GM23338 (cell line): Measurements from ENCODE around the gene TGFBR1. TPM values are rescaled to one million over a fixed set of nuclear protein-coding genes. Genes with fewer than 3 reads are reported as not detected.

ENCODE experiments used
- ATAC-seq: fragments of 200-7000 bp; cut with Tn5 transposase; 3 replicates; pipeline ENCODE4 v1.9.1; 2020
- DNase-seq: peaks from one replicate; pipeline ENCODE4 v3.0.0-alpha.2; 2015; ENCODE audit warnings: low spot score
- H2AFZ ChIP-seq: fragments of 200-600 bp; sonication (generic); 2 replicates; pipeline ENCODE4 v1.8.0; 2016; ENCODE audit warnings: antibody characterized with exemption, mild to moderate bottlenecking, moderate library complexity
- H3F3A ChIP-seq: fragments of 200-600 bp; sonication (generic); replicated peaks from 2 replicates; pipeline ENCODE4 v1.8.0; 2017; ENCODE audit warnings: antibody characterized with exemption, mixed run types, low read depth
- H3K27ac ChIP-seq: fragments of 200-600 bp; sonication (generic); 2 replicates; pipeline ENCODE4 v1.6.1; 2016; ENCODE audit warnings: low read depth
- H3K27me3 ChIP-seq: fragments of 200-600 bp; sonication (generic); 2 replicates; pipeline ENCODE4 v1.8.0; 2016; ENCODE audit warnings: mild to moderate bottlenecking, mixed run types, moderate library complexity; ENCODE audit not compliant: insufficient read depth
- H3K36me3 ChIP-seq: fragments of 200-600 bp; sonication (generic); 2 replicates; pipeline ENCODE4 v1.8.0; 2016; ENCODE audit warnings: mild to moderate bottlenecking; ENCODE audit not compliant: insufficient read depth
- H3K4me1 ChIP-seq: fragments of 200-600 bp; sonication (generic); 2 replicates; pipeline ENCODE4 v1.8.0; 2016; ENCODE audit warnings: mild to moderate bottlenecking, moderate library complexity; ENCODE audit not compliant: insufficient read depth
- H3K4me2 ChIP-seq: fragments of 200-600 bp; sonication (generic); 2 replicates; pipeline ENCODE4 v1.7.1; 2017; ENCODE audit warnings: mixed run types
- H3K4me3 ChIP-seq: fragments of 200-600 bp; sonication (generic); 2 replicates; pipeline ENCODE4 v1.6.1; 2016; ENCODE audit warnings: mixed run types
- H3K79me2 ChIP-seq: fragments of 200-600 bp; sonication (generic); replicated peaks from 2 replicates; pipeline ENCODE4 v1.8.0; 2017; ENCODE audit warnings: mild to moderate bottlenecking; ENCODE audit not compliant: insufficient read depth
- H3K9me2 ChIP-seq: fragments of 200-600 bp; sonication (generic); 2 replicates; pipeline ENCODE4 v1.8.0; 2017; ENCODE audit not compliant: insufficient read depth
- H4K20me1 ChIP-seq: fragments of 200-600 bp; sonication (generic); replicated peaks from 2 replicates; pipeline ENCODE4 v1.8.0; 2017; ENCODE audit warnings: mild to moderate bottlenecking; ENCODE audit not compliant: insufficient read depth
- H3K27ac Mint-ChIP-seq: 2 replicates; pipeline ENCODE4 v1.8.0; 2020; ENCODE audit warnings: inconsistent platforms, mild to moderate bottlenecking, moderate library complexity, mixed read lengths
- H3K27me3 Mint-ChIP-seq: 3 replicates; pipeline ENCODE4 v1.8.0; 2022; ENCODE audit warnings: low read depth, mild to moderate bottlenecking, moderate library complexity, mixed read lengths, inconsistent platforms; ENCODE audit not compliant: insufficient read depth, poor library complexity
- H3K36me3 Mint-ChIP-seq: 3 replicates; pipeline ENCODE4 v1.8.0; 2021; ENCODE audit warnings: low read depth, mild to moderate bottlenecking, inconsistent platforms, moderate library complexity, mixed read lengths
- H3K4me1 Mint-ChIP-seq: 3 replicates; pipeline ENCODE4 v1.8.0; 2020; ENCODE audit warnings: mild to moderate bottlenecking, inconsistent platforms, mixed read lengths
- H3K4me3 Mint-ChIP-seq: 3 replicates; pipeline ENCODE4 v1.8.0; 2021; ENCODE audit warnings: moderate library complexity, mild to moderate bottlenecking, inconsistent platforms, mixed read lengths
- H3K9me3 Mint-ChIP-seq: 3 replicates; pipeline ENCODE4 v1.8.0; 2020; ENCODE audit warnings: moderate library complexity, mild to moderate bottlenecking, inconsistent platforms, mixed read lengths
- CREB1 ChIP-seq: fragments of 250-450 bp; sonication (Bioruptor Pico); IDR thresholded peaks from 2 replicates; pipeline ENCODE4 v1.5.0; 2020; ENCODE audit warnings: low read depth, mild to moderate bottlenecking, moderate library complexity
- CTCF ChIP-seq, 2 experiments: fragments of 200-600 bp in 1 of 2; sonication (generic) in 1 of 2; conservative IDR thresholded peaks; 2 replicates each; pipeline versions ENCODE4 v1.5.1 to v1.6.1; 2016 to 2017; ENCODE audit warnings: antibody characterized with exemption in 2 of 2, low read depth in 2 of 2, mild to moderate bottlenecking in 2 of 2, moderate library complexity in 1 of 2
- ETS1 ChIP-seq: IDR thresholded peaks from 2 replicates; pipeline ENCODE4 v1.6.1; 2016; ENCODE audit warnings: antibody characterized with exemption
- EZH2 ChIP-seq: fragments of 200-600 bp; sonication (generic); IDR thresholded peaks from one replicate; pipeline ENCODE4 v1.8.0; 2017; ENCODE audit warnings: antibody characterized with exemption, mild to moderate bottlenecking, low read depth; ENCODE audit not compliant: unreplicated experiment
- EZH2phosphoT487 ChIP-seq: fragments of 200-600 bp; sonication (generic); IDR thresholded peaks from one replicate; pipeline ENCODE4 v1.8.1; 2018; ENCODE audit warnings: antibody characterized with exemption; ENCODE audit not compliant: unreplicated experiment
- JUNB ChIP-seq: IDR thresholded peaks from one replicate; pipeline ENCODE4 v1.6.1; 2016; ENCODE audit warnings: antibody characterized with exemption; ENCODE audit not compliant: unreplicated experiment
- NANOG ChIP-seq: IDR thresholded peaks from 2 replicates; pipeline ENCODE4 v1.6.1; 2016; ENCODE audit warnings: antibody characterized with exemption, borderline replicate concordance
- POLR2AphosphoS5 ChIP-seq: IDR thresholded peaks from 2 replicates; pipeline ENCODE4 v1.6.1; 2016; ENCODE audit warnings: antibody characterized with exemption, low read depth
- REST ChIP-seq: IDR thresholded peaks from one replicate; pipeline ENCODE4 v1.6.1; 2018; ENCODE audit warnings: antibody characterized with exemption; ENCODE audit not compliant: unreplicated experiment
- STAT1 ChIP-seq: IDR thresholded peaks from one replicate; pipeline ENCODE4 v1.6.1; 2016; ENCODE audit warnings: antibody characterized with exemption; ENCODE audit not compliant: unreplicated experiment
- ZNF114 ChIP-seq: fragments of 250-450 bp; sonication (Bioruptor Pico); IDR thresholded peaks from 2 replicates; pipeline ENCODE4 v1.5.0; 2020; ENCODE audit warnings: mild to moderate bottlenecking, moderate library complexity
- ZNF331 ChIP-seq: fragments of 250-450 bp; sonication (Bioruptor Pico); IDR thresholded peaks from 2 replicates; pipeline ENCODE4 v1.5.0; 2020; ENCODE audit warnings: low read depth, mild to moderate bottlenecking, moderate library complexity
- ZNF462 ChIP-seq: fragments of 250-450 bp; sonication (Bioruptor Pico); IDR thresholded peaks from 2 replicates; pipeline ENCODE4 v1.5.0; 2020; ENCODE audit warnings: mild to moderate bottlenecking, moderate library complexity
- polyA plus RNA-seq: library from polyadenylated mRNA; unstranded; fragments of >200 nt; fragmentation: Nextera tagmentation; extraction: Ambion mirVana; gene quantifications from 2 replicates; pipeline ENCODE4 v1.2.1, GENCODE V29; 2016
- total RNA-seq: library from RNA; depleted of rRNA; stranded (reverse); fragments of >200 nt; shearing (Covaris generic); gene quantifications from 2 replicates; pipeline ENCODE4 v1.2.3, GENCODE V29; 2014

TGFBR1 gene
- total and polyA plus RNA-seq, 2 experiments from 2014 or later = 9.3 to 40.2 TPM

GRCh38 chr9:99129091-99129490 lies 24.2 kb downstream of the TGFBR1 start:
- H3K36me3 Mint-ChIP-seq = peaks cover 22% of the 10 kb centered on the region
- H3K4me1 ChIP-seq = peaks cover 12% of the 10 kb centered on the region
- peaks cover 4% of the 10 kb centered on the region; the same call in 1 of the 2 replicates for H4K20me1 ChIP-seq
- H3K79me2 ChIP-seq = peaks cover 54% of the 10 kb centered on the region
- peaks cover 19% of the 10 kb centered on the region for H3K4me1 Mint-ChIP-seq
- no peak overlapping the region for H3K4me2 ChIP-seq
- peaks cover 6% of the 10 kb centered on the region; the same call in 1 of the 3 replicates for H3K9me3 Mint-ChIP-seq
- no peaks in the 10 kb centered on the region for H3K9me2 ChIP-seq
- H3K27ac ChIP-seq = no peak overlapping the region
- H3K4me3 ChIP-seq = no peak overlapping the region
- no peaks in the 10 kb centered on the region for H3K36me3 ChIP-seq
- H3K27me3 ChIP-seq = no peaks in the 10 kb centered on the region
- ATAC-seq (no peak), DNase-seq (no peak)
- no peak overlapping the region for H2AFZ ChIP-seq
- H3F3A ChIP-seq = no peaks in the 10 kb centered on the region
- no peaks in the 10 kb centered on the region for H3K27me3 Mint-ChIP-seq
- no peak overlapping the region for H3K4me3 Mint-ChIP-seq
- TF ChIP-seq EZH2 = no peak
- TF ChIP-seq ETS1 = no peak
- no peak for TF ChIP-seq ZNF331 (CRISPR knock-in tag)
- TF ChIP-seq CTCF (conservative IDR thresholded peaks at IDR 0.05; ENCODE audit: low read depth in 2 of 2) = no peak
- no peak for TF ChIP-seq ZNF114 (CRISPR knock-in tag)
- no peak for TF ChIP-seq REST
- no peak for TF ChIP-seq CREB1 (CRISPR knock-in tag)
- TF ChIP-seq ZNF462 = no peak
- TF ChIP-seq EZH2phosphoT487 = no peak
- no peak for TF ChIP-seq STAT1
- TF ChIP-seq JUNB = no peak
- TF ChIP-seq NANOG = no peak
- TF ChIP-seq POLR2AphosphoS5 = no peak
- no peak overlapping the region; the same call in 1 of the 2 replicates for H3K27ac Mint-ChIP-seq
